GM23338 (cell line): ENCODE data around the gene FAM20C. TPM values are rescaled to one million over a fixed set of nuclear protein-coding genes. Genes with fewer than 3 reads are reported as not detected.

ENCODE experiments used
- ATAC-seq: fragments of 200-7000 bp; cut with Tn5 transposase; 3 replicates; pipeline ENCODE4 v1.9.1; 2020
- DNase-seq: peaks from one replicate; pipeline ENCODE4 v3.0.0-alpha.2; 2015; ENCODE audit warnings: low spot score
- H2AFZ ChIP-seq: fragments of 200-600 bp; sonication (generic); 2 replicates; pipeline ENCODE4 v1.8.0; 2016; ENCODE audit warnings: antibody characterized with exemption, mild to moderate bottlenecking, moderate library complexity
- H3F3A ChIP-seq: fragments of 200-600 bp; sonication (generic); replicated peaks from 2 replicates; pipeline ENCODE4 v1.8.0; 2017; ENCODE audit warnings: antibody characterized with exemption, mixed run types, low read depth
- H3K27ac ChIP-seq: fragments of 200-600 bp; sonication (generic); 2 replicates; pipeline ENCODE4 v1.6.1; 2016; ENCODE audit warnings: low read depth
- H3K27me3 ChIP-seq: fragments of 200-600 bp; sonication (generic); 2 replicates; pipeline ENCODE4 v1.8.0; 2016; ENCODE audit warnings: mild to moderate bottlenecking, mixed run types, moderate library complexity; ENCODE audit not compliant: insufficient read depth
- H3K36me3 ChIP-seq: fragments of 200-600 bp; sonication (generic); 2 replicates; pipeline ENCODE4 v1.8.0; 2016; ENCODE audit warnings: mild to moderate bottlenecking; ENCODE audit not compliant: insufficient read depth
- H3K4me1 ChIP-seq: fragments of 200-600 bp; sonication (generic); 2 replicates; pipeline ENCODE4 v1.8.0; 2016; ENCODE audit warnings: mild to moderate bottlenecking, moderate library complexity; ENCODE audit not compliant: insufficient read depth
- H3K4me2 ChIP-seq: fragments of 200-600 bp; sonication (generic); 2 replicates; pipeline ENCODE4 v1.7.1; 2017; ENCODE audit warnings: mixed run types
- H3K4me3 ChIP-seq: fragments of 200-600 bp; sonication (generic); 2 replicates; pipeline ENCODE4 v1.6.1; 2016; ENCODE audit warnings: mixed run types
- H3K79me2 ChIP-seq: fragments of 200-600 bp; sonication (generic); replicated peaks from 2 replicates; pipeline ENCODE4 v1.8.0; 2017; ENCODE audit warnings: mild to moderate bottlenecking; ENCODE audit not compliant: insufficient read depth
- H3K9me2 ChIP-seq: fragments of 200-600 bp; sonication (generic); 2 replicates; pipeline ENCODE4 v1.8.0; 2017; ENCODE audit not compliant: insufficient read depth
- H4K20me1 ChIP-seq: fragments of 200-600 bp; sonication (generic); replicated peaks from 2 replicates; pipeline ENCODE4 v1.8.0; 2017; ENCODE audit warnings: mild to moderate bottlenecking; ENCODE audit not compliant: insufficient read depth
- H3K27ac Mint-ChIP-seq: 2 replicates; pipeline ENCODE4 v1.8.0; 2020; ENCODE audit warnings: inconsistent platforms, mild to moderate bottlenecking, moderate library complexity, mixed read lengths
- H3K27me3 Mint-ChIP-seq: 3 replicates; pipeline ENCODE4 v1.8.0; 2022; ENCODE audit warnings: low read depth, mild to moderate bottlenecking, moderate library complexity, mixed read lengths, inconsistent platforms; ENCODE audit not compliant: insufficient read depth, poor library complexity
- H3K36me3 Mint-ChIP-seq: 3 replicates; pipeline ENCODE4 v1.8.0; 2021; ENCODE audit warnings: low read depth, mild to moderate bottlenecking, inconsistent platforms, moderate library complexity, mixed read lengths
- H3K4me1 Mint-ChIP-seq: 3 replicates; pipeline ENCODE4 v1.8.0; 2020; ENCODE audit warnings: mild to moderate bottlenecking, inconsistent platforms, mixed read lengths
- H3K4me3 Mint-ChIP-seq: 3 replicates; pipeline ENCODE4 v1.8.0; 2021; ENCODE audit warnings: moderate library complexity, mild to moderate bottlenecking, inconsistent platforms, mixed read lengths
- H3K9me3 Mint-ChIP-seq: 3 replicates; pipeline ENCODE4 v1.8.0; 2020; ENCODE audit warnings: moderate library complexity, mild to moderate bottlenecking, inconsistent platforms, mixed read lengths
- CREB1 ChIP-seq: fragments of 250-450 bp; sonication (Bioruptor Pico); IDR thresholded peaks from 2 replicates; pipeline ENCODE4 v1.5.0; 2020; ENCODE audit warnings: low read depth, mild to moderate bottlenecking, moderate library complexity
- CTCF ChIP-seq, 2 experiments: fragments of 200-600 bp in 1 of 2; sonication (generic) in 1 of 2; conservative IDR thresholded peaks; 2 replicates each; pipeline versions ENCODE4 v1.5.1 to v1.6.1; 2016 to 2017; ENCODE audit warnings: antibody characterized with exemption in 2 of 2, low read depth in 2 of 2, mild to moderate bottlenecking in 2 of 2, moderate library complexity in 1 of 2
- ETS1 ChIP-seq: IDR thresholded peaks from 2 replicates; pipeline ENCODE4 v1.6.1; 2016; ENCODE audit warnings: antibody characterized with exemption
- EZH2 ChIP-seq: fragments of 200-600 bp; sonication (generic); IDR thresholded peaks from one replicate; pipeline ENCODE4 v1.8.0; 2017; ENCODE audit warnings: antibody characterized with exemption, mild to moderate bottlenecking, low read depth; ENCODE audit not compliant: unreplicated experiment
- EZH2phosphoT487 ChIP-seq: fragments of 200-600 bp; sonication (generic); IDR thresholded peaks from one replicate; pipeline ENCODE4 v1.8.1; 2018; ENCODE audit warnings: antibody characterized with exemption; ENCODE audit not compliant: unreplicated experiment
- JUNB ChIP-seq: IDR thresholded peaks from one replicate; pipeline ENCODE4 v1.6.1; 2016; ENCODE audit warnings: antibody characterized with exemption; ENCODE audit not compliant: unreplicated experiment
- NANOG ChIP-seq: IDR thresholded peaks from 2 replicates; pipeline ENCODE4 v1.6.1; 2016; ENCODE audit warnings: antibody characterized with exemption, borderline replicate concordance
- POLR2AphosphoS5 ChIP-seq: IDR thresholded peaks from 2 replicates; pipeline ENCODE4 v1.6.1; 2016; ENCODE audit warnings: antibody characterized with exemption, low read depth
- REST ChIP-seq: IDR thresholded peaks from one replicate; pipeline ENCODE4 v1.6.1; 2018; ENCODE audit warnings: antibody characterized with exemption; ENCODE audit not compliant: unreplicated experiment
- STAT1 ChIP-seq: IDR thresholded peaks from one replicate; pipeline ENCODE4 v1.6.1; 2016; ENCODE audit warnings: antibody characterized with exemption; ENCODE audit not compliant: unreplicated experiment
- ZNF114 ChIP-seq: fragments of 250-450 bp; sonication (Bioruptor Pico); IDR thresholded peaks from 2 replicates; pipeline ENCODE4 v1.5.0; 2020; ENCODE audit warnings: mild to moderate bottlenecking, moderate library complexity
- ZNF331 ChIP-seq: fragments of 250-450 bp; sonication (Bioruptor Pico); IDR thresholded peaks from 2 replicates; pipeline ENCODE4 v1.5.0; 2020; ENCODE audit warnings: low read depth, mild to moderate bottlenecking, moderate library complexity
- ZNF462 ChIP-seq: fragments of 250-450 bp; sonication (Bioruptor Pico); IDR thresholded peaks from 2 replicates; pipeline ENCODE4 v1.5.0; 2020; ENCODE audit warnings: mild to moderate bottlenecking, moderate library complexity
- polyA plus RNA-seq: library from polyadenylated mRNA; unstranded; fragments of >200 nt; fragmentation: Nextera tagmentation; extraction: Ambion mirVana; gene quantifications from 2 replicates; pipeline ENCODE4 v1.2.1, GENCODE V29; 2016
- total RNA-seq: library from RNA; depleted of rRNA; stranded (reverse); fragments of >200 nt; shearing (Covaris generic); gene quantifications from 2 replicates; pipeline ENCODE4 v1.2.3, GENCODE V29; 2014

FAM20C gene
- total and polyA plus RNA-seq, 2 experiments from 2014 or later, result 7.6 to 24.8 TPM

DNA sequence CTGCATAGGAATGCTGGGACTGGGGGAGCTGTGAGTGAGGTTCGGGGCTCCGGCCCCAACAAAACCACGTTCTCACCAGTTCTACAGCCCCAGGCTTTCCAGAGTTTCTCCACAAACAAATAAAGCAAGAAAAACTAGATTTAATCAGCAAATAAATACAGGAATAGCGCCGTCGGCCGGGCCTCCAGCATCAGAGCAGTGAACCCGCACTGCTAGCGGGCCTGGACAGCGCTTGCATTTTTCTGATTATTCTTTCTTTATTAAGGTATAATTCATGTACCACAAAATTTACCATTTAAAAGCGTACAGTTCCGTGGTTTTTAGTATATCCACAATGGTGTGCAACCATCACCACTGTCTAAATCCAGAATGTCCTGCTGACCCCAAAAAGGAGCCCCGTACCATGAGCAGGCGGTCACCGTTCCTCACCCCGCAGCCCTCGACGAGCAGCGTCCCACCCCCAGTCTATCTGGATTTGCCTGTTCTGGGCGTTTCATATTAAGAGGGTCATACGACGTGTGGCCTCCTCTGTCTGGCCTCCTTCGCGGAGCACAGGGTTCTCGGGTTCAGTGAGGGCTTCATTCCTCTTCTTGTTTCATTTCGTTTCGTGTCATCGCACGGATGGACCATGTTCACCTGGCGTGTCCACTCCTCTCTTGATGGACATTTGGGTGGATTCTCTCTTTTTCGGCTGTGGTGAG lies 62.1 kb downstream of the FAM20C start:
- Histone ChIP-seq H3F3A (no peaks in the 10 kb centered on the region), H4K20me1 (no peaks in the 10 kb centered on the region), H3K4me1 (no peaks in the 10 kb centered on the region), H3K79me2 (no peaks in the 10 kb centered on the region), H2AFZ (no peak overlapping the region), H3K9me2 (no peaks in the 10 kb centered on the region), H3K36me3 (peaks cover 1% of the 10 kb centered on the region; the same call in 1 of the 2 replicates), H3K4me3 (no peak overlapping the region), H3K27me3 (no peaks in the 10 kb centered on the region), H3K27ac (no peak overlapping the region), H3K4me2 (no peak overlapping the region)
- Mint-ChIP-seq H3K4me3 (no peak overlapping the region), H3K4me1 (no peaks in the 10 kb centered on the region; the same call in 2 of the 3 replicates), H3K36me3 (peaks cover 92% of the 10 kb centered on the region), H3K27me3 (peaks cover 16% of the 10 kb centered on the region), H3K27ac (no peak overlapping the region), H3K9me3 (peaks cover 61% of the 10 kb centered on the region)
- no peak for TF ChIP-seq ZNF114 (CRISPR knock-in tag)
- no peak for TF ChIP-seq STAT1
- TF ChIP-seq EZH2phosphoT487, result no peak
- TF ChIP-seq EZH2, result no peak
- no peak for TF ChIP-seq JUNB
- TF ChIP-seq ETS1, result no peak
- TF ChIP-seq REST, result no peak
- no peak for TF ChIP-seq POLR2AphosphoS5
- no peak for TF ChIP-seq ZNF331 (CRISPR knock-in tag)
- no peak for TF ChIP-seq NANOG
- TF ChIP-seq CTCF (conservative IDR thresholded peaks at IDR 0.05; ENCODE audit: low read depth in 2 of 2), result no peak
- no peak for TF ChIP-seq ZNF462
- TF ChIP-seq CREB1, result no peak
- ATAC-seq (no peak), DNase-seq (no peak)
